IMR-90 (cell line): ENCODE measurements around the gene TXLNA. TPM values are rescaled to one million over a fixed set of nuclear protein-coding genes. Genes with fewer than 3 reads are reported as not detected.

Experiments used
- ATAC-seq: fragments of 200-7000 bp; cut with Tn5 transposase; 2 replicates; pipeline ENCODE4 v1.9.1; 2020; ENCODE audit warnings: low read depth, mild to moderate bottlenecking, moderate library complexity
- BruUV-seq: library from RNA; stranded (reverse); fragments of 400-500 nt; replicated peaks from 2 replicates; lab custom pipeline; 2021; lab: Mats Ljungman, UMichigan
- CTCF ChIA-PET: fragments of 300-600 bp; formaldehyde crosslinking; extraction: SDS; loops from one replicate; lab custom pipeline; 2021; ENCODE audit warnings: antibody characterized with exemption; lab: Yijun Ruan, JAX
- POLR2A ChIA-PET: fragments of 300-600 bp; sonication (Branson Sonifier 250); formaldehyde crosslinking; loops from one replicate; lab custom pipeline; 2022; ENCODE audit warnings: antibody characterized with exemption; ENCODE audit not compliant: unreplicated experiment; lab: Charles Lee
- DNase-seq: peaks from one replicate; pipeline ENCODE4 v3.0.0; 2013
- H2AFZ ChIP-seq: replicated peaks from 2 replicates; pipeline ENCODE3; 2013; ENCODE audit warnings: low read length, mild to moderate bottlenecking; ENCODE audit not compliant: poor library complexity
- H2AK5ac ChIP-seq: 2 replicates; pipeline ENCODE4 v1.6.1; 2013; ENCODE audit warnings: low read depth, low read length, inconsistent platforms
- H2AK9ac ChIP-seq: replicated peaks from 2 replicates; pipeline ENCODE3; 2013; ENCODE audit warnings: mild to moderate bottlenecking, low read depth, low read length, moderate library complexity; ENCODE audit not compliant: poor library complexity
- H2BK120ac ChIP-seq: 2 replicates; pipeline ENCODE4 v1.6.1; 2013; ENCODE audit warnings: low read depth, low read length, inconsistent platforms
- H2BK15ac ChIP-seq: 3 replicates; pipeline ENCODE4 v1.6.1; 2013; ENCODE audit warnings: low read depth, low read length, inconsistent platforms
- H2BK20ac ChIP-seq: 2 replicates; pipeline ENCODE4 v1.6.1; 2013; ENCODE audit warnings: low read depth, mild to moderate bottlenecking, inconsistent platforms, low read length, moderate library complexity
- H2BK5ac ChIP-seq: 2 replicates; pipeline ENCODE4 v1.6.1; 2013; ENCODE audit warnings: mild to moderate bottlenecking, low read depth, low read length, inconsistent platforms; ENCODE audit not compliant: poor library complexity, severe bottlenecking
- H3K14ac ChIP-seq: replicated peaks from 2 replicates; pipeline ENCODE4 v1.6.1; 2013; ENCODE audit warnings: low read depth, low read length, inconsistent platforms
- H3K18ac ChIP-seq: 2 replicates; pipeline ENCODE4 v1.6.1; 2013; ENCODE audit warnings: low read depth, low read length, control low read depth
- H3K23ac ChIP-seq: 2 replicates; pipeline ENCODE4 v1.6.1; 2013; ENCODE audit warnings: low read depth, low read length, inconsistent platforms
- H3K27ac ChIP-seq: 2 replicates; pipeline ENCODE4 v1.5.1; 2013; ENCODE audit warnings: mild to moderate bottlenecking, control low read depth, low read length; ENCODE audit not compliant: insufficient read depth
- H3K27me3 ChIP-seq: 2 replicates; pipeline ENCODE4 v1.6.1; 2013; ENCODE audit warnings: low read length; ENCODE audit not compliant: control insufficient read depth, insufficient read depth
- H3K36me3 ChIP-seq: 2 replicates; pipeline ENCODE4 v1.6.1; 2013; ENCODE audit warnings: low read length, mixed read lengths; ENCODE audit not compliant: control insufficient read depth, insufficient read depth
- H3K4ac ChIP-seq: 2 replicates; pipeline ENCODE4 v1.6.1; 2013; ENCODE audit warnings: low read depth, low read length, inconsistent platforms
- H3K4me1 ChIP-seq: 2 replicates; pipeline ENCODE4 v1.6.1; 2013; ENCODE audit warnings: low read length, mixed read lengths; ENCODE audit not compliant: control insufficient read depth, insufficient read depth
- H3K4me2 ChIP-seq: 2 replicates; pipeline ENCODE4 v1.6.1; 2013; ENCODE audit warnings: low read depth, mild to moderate bottlenecking, control low read depth, low read length, moderate library complexity
- H3K4me3 ChIP-seq: 2 replicates; pipeline ENCODE4 v1.5.1; 2013; ENCODE audit warnings: low read depth, mild to moderate bottlenecking, control low read depth, low read length, moderate library complexity; ENCODE audit not compliant: insufficient read depth
- H3K56ac ChIP-seq: 2 replicates; pipeline ENCODE4 v1.6.1; 2013; ENCODE audit warnings: low read length, inconsistent platforms; ENCODE audit not compliant: insufficient read depth; ENCODE audit errors: extremely low read depth
- H3K79me1 ChIP-seq, 2 experiments: 2 replicates each; pipeline ENCODE4 v1.6.1; 2013; ENCODE audit warnings: low read length in 2 of 2, inconsistent platforms in 1 of 2, low read depth in 1 of 2
- H3K9ac ChIP-seq: 2 replicates; pipeline ENCODE4 v1.6.1; 2013; ENCODE audit warnings: low read depth, low read length, control low read depth
- H3K9me1 ChIP-seq: 2 replicates; pipeline ENCODE4 v1.6.1; 2013; ENCODE audit warnings: low read length, inconsistent platforms; ENCODE audit not compliant: insufficient read depth
- H3K9me3 ChIP-seq: 2 replicates; pipeline ENCODE4 v1.6.1; 2013; ENCODE audit warnings: low read length; ENCODE audit not compliant: control insufficient read depth, insufficient read depth
- H4K20me1 ChIP-seq: 2 replicates; pipeline ENCODE4 v1.6.1; 2013; ENCODE audit warnings: low read length, inconsistent platforms; ENCODE audit not compliant: insufficient read depth
- H4K5ac ChIP-seq: 2 replicates; pipeline ENCODE4 v1.6.1; 2013; ENCODE audit warnings: mild to moderate bottlenecking, low read depth, low read length, control low read depth
- H4K8ac ChIP-seq, 2 experiments: 2 replicates each; pipeline ENCODE4 v1.6.1; 2013; ENCODE audit warnings: low read depth in 2 of 2, low read length in 2 of 2, control low read depth in 1 of 2, inconsistent platforms in 1 of 2
- H4K91ac ChIP-seq: 2 replicates; pipeline ENCODE4 v1.6.1; 2013; ENCODE audit warnings: low read depth, low read length, inconsistent platforms; ENCODE audit not compliant: insufficient read depth
- CEBPB ChIP-seq: IDR thresholded peaks from 2 replicates; pipeline ENCODE4 v1.6.1; 2012; ENCODE audit warnings: low read depth, low read length, improper control_type of control experiment
- CHD1 ChIP-seq: IDR thresholded peaks from 2 replicates; pipeline ENCODE4 v1.6.1; 2012; ENCODE audit warnings: low read depth, low read length, improper control_type of control experiment
- FOS ChIP-seq: fragments of 150-350 bp; IDR thresholded peaks from 2 replicates; pipeline ENCODE4 v1.6.1; 2016; ENCODE audit warnings: low read depth, low read length
- MAZ ChIP-seq: IDR thresholded peaks from 2 replicates; pipeline ENCODE4 v1.6.1; 2012; ENCODE audit warnings: low read depth, mild to moderate bottlenecking, low read length, improper control_type of control experiment, moderate library complexity, borderline replicate concordance
- POLR2A ChIP-seq: IDR thresholded peaks from 2 replicates; pipeline ENCODE4 v1.6.1; 2012; ENCODE audit warnings: mild to moderate bottlenecking, low read depth, low read length
- RAD21 ChIP-seq: IDR thresholded peaks from 2 replicates; pipeline ENCODE4 v1.6.1; 2012; ENCODE audit warnings: low read length, improper control_type of control experiment
- WGBS, 2 experiments: methylation state at CpG; one replicate each; pipeline versions ENCODE4 v1.1.5 to v1.1.7; 2013; ENCODE audit warnings: missing lambda C conversion rate in 2 of 2; ENCODE audit not compliant: insufficient read length in 1 of 2; ENCODE audit errors: extremely low coverage in 2 of 2; 5-methylcytosine and 5-hydroxymethylcytosine counted together
- dilution Hi-C: fragments of 300-500 bp; cut with HindIII; formaldehyde crosslinking; loops from one replicate; pipeline ENCODE4 v1.14.3; 2018; ENCODE audit warnings: low sequenced_read_pairs; ENCODE audit not compliant: unreplicated experiment
- in situ Hi-C: fragments of 300-500 bp; cut with MboI; formaldehyde crosslinking; loops from 3 replicates; pipeline ENCODE4 v1.14.3; 2019; ENCODE audit warnings: low sequenced_read_pairs, inconsistent platforms, mixed read lengths
- intact Hi-C: fragments of 100-400 bp; cut with micrococcal nuclease; formaldehyde crosslinking; loops from 2 replicates; pipeline ENCODE4 v1.10.0; 2022
- polyA plus RNA-seq, 3 experiments: library from polyadenylated mRNA; depleted of rRNA; stranded (reverse); fragments of >200 nt; gene quantifications; 2 replicates each; pipeline ENCODE4 v1.2.3, GENCODE V29; 2012; ENCODE audit warnings: low replicate concordance in 1 of 3
- total RNA-seq: library from RNA; depleted of rRNA; stranded (reverse); fragments of >200 nt; gene quantifications from 2 replicates; pipeline ENCODE4 v1.2.3, GENCODE V29; 2012
- TF ChIP-seq, protein P1 (sequence below): fragments of 150-350 bp; IDR thresholded peaks from 2 replicates; pipeline ENCODE4 v1.6.1; 2017; ENCODE audit warnings: mild to moderate bottlenecking, antibody characterized with exemption, low read length, low read depth

TXLNA gene
- total and polyA plus RNA-seq, 2 of the 4 experiments (the other 2 are of a cell fraction): 47.6 to 102 TPM

GRCh38 chr1:32246888-32247273, 67.4 kb downstream of the TXLNA start, which contains the start of gene FAM167B:
FAM167B (plus strand) TSS chr1:32247222; CDS start chr1:32247422, 200 bp downstream.
- Histone ChIP-seq H2BK20ac (peak within 1 kb of the TSS; percentile 84), H3K27ac (peak within 1 kb of the TSS; percentile 54; the same call in 1 of the 2 replicates), H2BK120ac (peak within 1 kb of the TSS; percentile 86), H3K23ac (no peak within 1 kb of the TSS), H3K4ac (peak within 1 kb of the TSS; percentile 94), H3K4me3 (no peak within 1 kb of the TSS), H2BK5ac (peak within 1 kb of the TSS; percentile 42), H3K4me2 (no peak within 1 kb of the TSS), H3K79me1 (peaks cover 0 to 8% of the 10 kb centered on the region in 2 experiments; a peak in 2 of 4 replicates), H3K27me3 (no peaks in the 10 kb centered on the region), H3K9me1 (peaks cover 16% of the 10 kb centered on the region), H2BK15ac (peak within 1 kb of the TSS; percentile 81; the same call in 1 of the 3 replicates), H4K5ac (peak within 1 kb of the TSS; percentile 55; the same call in 1 of the 2 replicates), H3K14ac (peak within 1 kb of the TSS; percentile 76; the same call in 1 of the 2 replicates), H4K8ac (peak within 1 kb of the TSS; percentile 58 to 70; a peak in 3 of 4 replicates), H2AFZ (peak within 1 kb of the TSS; percentile 84), H2AK9ac (peak within 1 kb of the TSS; percentile 89), H3K56ac (no peak within 1 kb of the TSS), H3K18ac (peak within 1 kb of the TSS; percentile 45), H3K9ac (no peak within 1 kb of the TSS), H2AK5ac (peak within 1 kb of the TSS; percentile 80), H4K91ac (peak within 1 kb of the TSS; percentile 72), H3K9me3 (no peaks in the 10 kb centered on the region), H4K20me1 (no peaks in the 10 kb centered on the region), H3K4me1 (peaks cover 18% of the 10 kb centered on the region), H3K36me3 (no peaks in the 10 kb centered on the region)
- dilution Hi-C loops: no loop called here
- ChIA-PET CTCF (interaction anchor here (1.1 kb wide), 1 partner anchor 77 kb away, joined by 3 read pairs; no protein-coding TSS in a partner anchor), POLR2A (interaction anchor here (0.6 kb wide), 2 partner anchors 21 to 70 kb away, joined by 3 to 5 read pairs; no protein-coding TSS in a partner anchor)
- intact Hi-C loops: no loop called here
- 37% methylated on average over 2 of the region's 3 CpGs; no CpG with 5 or more reads in 1 of the 2 experiments for WGBS, 2 experiments
- TF ChIP-seq FOS (no peak), CHD1 (no peak), RAD21 (no peak), POLR2A (no peak), MAZ (peak; percentile 63; the same call in 1 of the 2 replicates), CEBPB (no peak)
- TF ChIP-seq, protein P1, sequence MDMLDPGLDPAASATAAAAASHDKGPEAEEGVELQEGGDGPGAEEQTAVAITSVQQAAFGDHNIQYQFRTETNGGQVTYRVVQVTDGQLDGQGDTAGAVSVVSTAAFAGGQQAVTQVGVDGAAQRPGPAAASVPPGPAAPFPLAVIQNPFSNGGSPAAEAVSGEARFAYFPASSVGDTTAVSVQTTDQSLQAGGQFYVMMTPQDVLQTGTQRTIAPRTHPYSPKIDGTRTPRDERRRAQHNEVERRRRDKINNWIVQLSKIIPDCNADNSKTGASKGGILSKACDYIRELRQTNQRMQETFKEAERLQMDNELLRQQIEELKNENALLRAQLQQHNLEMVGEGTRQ: peak; percentile 54; the same call in 1 of the 2 replicates
- peak; percentile 71 for DNase-seq
- in situ Hi-C loops: no loop called here
- BruUV-seq: no TSS peak
- peak; percentile 60 for ATAC-seq
